ENCODE data around the gene PKHD1. TPM values are rescaled to one million over a fixed set of nuclear protein-coding genes. Genes with fewer than 3 reads are reported as not detected.

Gene PKHD1
- total RNA-seq, 6 experiments from 2014 or later: 1.2 to 3.0 (median 2.3) TPM

- no peaks in the 10 kb centered on the region for H3K27me3 ChIP-seq
- ATAC-seq: no peak
- no peaks in the 10 kb centered on the region for H3K36me3 ChIP-seq
- H3K27ac ChIP-seq: no peak overlapping the region
- TF ChIP-seq CTCF (IDR thresholded peaks at IDR 0.05) (no peak), POLR2A (IDR thresholded peaks at IDR 0.05) (no peak)
- no CpG with 5 or more reads among the region's 18 CpGs for WGBS (ENCODE audit: insufficient coverage, low coverage, low lambda C conversion rate, missing lambda C conversion rate)
- no peak for DNase-seq
- peaks cover 0 to 2% (median 0%) of the 10 kb centered on the region in 4 donors for H3K4me1 ChIP-seq
- H3K4me3 ChIP-seq: no peak overlapping the region
- intact Hi-C loops (cut with DNase I): no loop called here
- H3K9me3 ChIP-seq: no peaks in the 10 kb centered on the region
Observed at GRCh38 chr6:51598171-51598570, 489.2 kb downstream of the PKHD1 start.

GRCh38 chr6:51594981-51595380 is 492.4 kb downstream of the PKHD1 start:
- Histone ChIP-seq H3K4me1 (peaks cover 0 to 9% (median 0%) of the 10 kb centered on the region in 4 donors), H3K9me3 (no peaks in the 10 kb centered on the region), H3K4me3 (no peak overlapping the region), H3K27ac (no peak overlapping the region), H3K36me3 (no peaks in the 10 kb centered on the region), H3K27me3 (no peaks in the 10 kb centered on the region)
- ATAC-seq: no peak
- TF ChIP-seq POLR2A (IDR thresholded peaks at IDR 0.05) (no peak), CTCF (IDR thresholded peaks at IDR 0.05) (no peak)
- intact Hi-C loops (cut with DNase I): no loop called here
- no peak for DNase-seq
- WGBS (ENCODE audit: insufficient coverage, low coverage, low lambda C conversion rate, missing lambda C conversion rate): 33% methylated on average over 1 of the region's 1 CpG

GRCh38 chr6:51585264-51585663 is 502.1 kb downstream of the PKHD1 start:
- no peak overlapping the region for H3K27ac ChIP-seq
- no peaks in the 10 kb centered on the region for H3K36me3 ChIP-seq
- ATAC-seq (no peak), DNase-seq (no peak)
- H3K9me3 ChIP-seq: no peaks in the 10 kb centered on the region
- no peak overlapping the region for H3K4me3 ChIP-seq
- no peaks in the 10 kb centered on the region for H3K4me1 ChIP-seq
- intact Hi-C loops (cut with DNase I): no loop called here
- TF ChIP-seq CTCF (IDR thresholded peaks at IDR 0.05): no peak
- TF ChIP-seq POLR2A (IDR thresholded peaks at IDR 0.05): no peak
- H3K27me3 ChIP-seq: no peaks in the 10 kb centered on the region

GRCh38 chr6:51584163-51584562 is 503.2 kb downstream of the PKHD1 start:
- ATAC-seq: no peak
- Histone ChIP-seq H3K4me3 (no peak overlapping the region), H3K4me1 (no peaks in the 10 kb centered on the region), H3K36me3 (no peaks in the 10 kb centered on the region), H3K27ac (no peak overlapping the region), H3K27me3 (no peaks in the 10 kb centered on the region), H3K9me3 (no peaks in the 10 kb centered on the region)
- no peak for DNase-seq
- 94% methylated on average over 3 of the region's 3 CpGs for WGBS (ENCODE audit: insufficient coverage, low coverage, low lambda C conversion rate, missing lambda C conversion rate)
- intact Hi-C loops (cut with DNase I): no loop called here
- TF ChIP-seq POLR2A (IDR thresholded peaks at IDR 0.05) (no peak), CTCF (IDR thresholded peaks at IDR 0.05) (no peak)

GRCh38 chr6:51578994-51579393 is 508.4 kb downstream of the PKHD1 start:
- 34% methylated on average over 3 of the region's 5 CpGs for WGBS (ENCODE audit: insufficient coverage, low coverage, low lambda C conversion rate, missing lambda C conversion rate)
- intact Hi-C loops (cut with DNase I): no loop called here
- Histone ChIP-seq H3K36me3 (no peaks in the 10 kb centered on the region), H3K27ac (no peak overlapping the region), H3K4me1 (no peaks in the 10 kb centered on the region), H3K4me3 (no peak overlapping the region), H3K27me3 (no peaks in the 10 kb centered on the region), H3K9me3 (no peaks in the 10 kb centered on the region)
- ATAC-seq (no peak), DNase-seq (no peak)
- no peak for TF ChIP-seq POLR2A (IDR thresholded peaks at IDR 0.05)
- no peak for TF ChIP-seq CTCF (IDR thresholded peaks at IDR 0.05)
